NCI-H1436 treated with DMSO at 0.1 percent for 48 hours (cell line): ENCODE results near the gene EDARADD.
"Not testable (repeated sequence)": the region's sequence is repeated elsewhere in the genome, so short reads cannot be mapped to it uniquely, and the experiment has no call there.

ENCODE experiments used
- DNase-seq: peaks from one replicate; lab custom pipeline; 2025; lab: John Stamatoyannopoulos, UW

EDARADD gene

GRCh38 chr1:236393681-236394481 is at the start of gene EDARADD:
Gene EDARADD, plus strand, starts transcription at chr1:236394286. Its CDS starts 159 bp downstream, at chr1:236394445.
- DNase-seq, result no peak

- DNase-seq, result no peak
These were observed 48.4 kb upstream of the EDARADD start for GRCh38 chr1:236345728-236346127.

GRCh38 chr1:236348071-236348470 is 46.0 kb upstream of the EDARADD start:
- no peak for DNase-seq

DNA sequence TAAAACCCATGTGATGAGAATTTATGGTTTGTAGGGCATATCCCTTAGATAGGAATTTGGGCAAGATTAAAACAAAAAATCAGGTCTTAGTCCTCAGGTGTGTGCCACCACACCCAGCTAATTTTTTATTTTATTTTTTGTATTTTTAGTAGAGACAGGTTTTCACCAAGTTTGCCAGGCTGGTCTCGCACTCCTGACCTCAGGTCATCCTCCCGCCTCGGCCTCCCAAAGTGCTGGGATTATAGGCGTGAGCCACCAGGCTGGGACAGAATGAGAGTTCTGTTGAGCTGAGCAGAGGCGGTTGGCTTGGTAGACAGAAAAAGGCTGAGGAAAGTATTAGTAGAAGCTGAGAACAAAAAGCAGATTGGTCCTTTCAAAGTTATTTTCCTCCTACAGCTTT is 43.8 kb upstream of the EDARADD start:
- DNase-seq, result no peak

DNA sequence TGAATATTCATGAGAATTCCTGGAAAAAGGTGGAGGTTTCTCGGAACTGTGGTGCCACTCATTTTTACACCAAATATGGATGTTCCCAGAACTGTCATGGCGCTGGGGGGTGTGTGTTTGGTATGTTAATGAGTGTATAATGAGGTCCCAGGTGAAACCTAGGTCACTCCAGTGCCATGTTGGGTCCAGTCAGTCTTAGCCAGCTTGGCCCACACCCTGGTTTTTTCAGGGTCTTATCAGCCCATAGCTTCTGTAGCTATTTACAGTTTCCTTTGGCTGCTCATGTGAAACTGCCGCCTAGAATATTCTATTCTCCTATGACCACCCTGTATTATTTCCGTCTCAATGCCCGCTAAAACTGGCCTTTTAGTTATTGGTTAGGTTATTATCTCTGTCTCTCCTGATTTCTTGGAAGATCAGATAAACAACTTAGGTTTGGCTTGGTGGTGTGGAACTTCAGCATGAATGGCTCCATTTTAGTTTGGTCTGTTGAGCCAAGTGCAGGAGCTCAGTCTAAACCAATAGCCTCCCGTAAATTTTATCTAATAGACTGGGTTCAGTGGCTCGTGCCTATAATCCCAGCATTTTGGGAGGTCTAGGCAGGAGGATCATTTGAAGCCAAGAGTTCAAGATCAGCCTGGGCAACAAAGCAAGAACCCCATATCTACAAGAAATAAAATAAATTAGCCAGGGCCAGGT is 42.1 kb upstream of the EDARADD start:
- no peak for DNase-seq

DNA sequence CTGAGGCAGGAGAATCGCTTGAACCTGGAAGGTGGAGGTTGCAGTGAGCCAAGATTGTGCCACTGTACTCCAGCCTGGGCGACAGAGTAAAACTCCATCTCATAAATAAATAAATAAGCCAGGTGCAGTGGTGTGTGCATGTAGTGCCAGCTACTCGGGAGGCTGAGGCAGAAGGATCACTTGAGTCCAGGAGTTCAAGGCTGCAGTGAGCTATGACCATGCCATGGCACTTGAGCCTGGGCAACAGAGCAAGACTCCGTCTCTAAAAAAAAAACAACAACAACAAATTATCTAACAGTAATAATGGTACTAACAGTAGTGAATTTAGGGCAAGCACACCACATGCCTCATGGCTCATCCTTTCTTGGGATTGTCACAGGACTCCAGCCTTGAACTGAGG is 41.3 kb upstream of the EDARADD start:
- DNase-seq, result not testable (repeated sequence)

- no peak for DNase-seq
These were observed 40.3 kb upstream of the EDARADD start for GRCh38 chr1:236353813-236354212.

GRCh38 chr1:236354330-236355147 is 39.5 kb upstream of the EDARADD start:
- no peak for DNase-seq

GRCh38 chr1:236356141-236356540 is 37.9 kb upstream of the EDARADD start:
- DNase-seq, result no peak

DNA sequence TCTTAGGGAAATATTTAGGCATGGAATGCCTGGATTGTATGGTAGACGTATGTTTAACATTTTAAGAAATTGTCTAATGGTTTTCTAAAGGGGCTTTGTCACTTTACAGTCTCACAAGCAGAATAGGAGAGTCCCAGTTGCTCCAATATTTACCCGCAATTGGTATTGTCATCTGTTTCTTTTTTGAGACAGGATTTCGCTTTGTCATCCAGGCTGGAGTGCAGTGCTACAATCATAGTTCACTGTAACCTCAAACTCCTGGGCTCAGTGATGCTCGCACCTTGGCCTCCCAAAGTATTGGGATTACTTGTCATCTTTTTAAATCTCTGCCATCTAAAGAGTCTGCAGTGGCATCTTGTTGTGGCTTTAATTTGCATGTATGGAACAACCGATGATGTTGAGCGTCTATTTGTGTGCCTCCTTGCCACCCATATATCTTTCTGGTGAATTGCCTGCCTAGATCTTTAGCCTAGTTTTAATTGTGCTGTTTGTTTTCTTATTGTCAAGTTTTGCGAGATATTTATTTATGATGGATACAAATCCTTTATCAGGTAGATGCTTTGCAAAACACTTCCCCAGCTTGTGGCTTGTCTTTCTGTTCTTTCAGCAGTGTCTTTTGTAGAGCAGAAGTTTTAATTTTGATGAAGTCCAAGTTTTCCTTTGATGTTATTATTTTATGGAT is 32.0 kb upstream of the EDARADD start:
- no peak for DNase-seq

DNA sequence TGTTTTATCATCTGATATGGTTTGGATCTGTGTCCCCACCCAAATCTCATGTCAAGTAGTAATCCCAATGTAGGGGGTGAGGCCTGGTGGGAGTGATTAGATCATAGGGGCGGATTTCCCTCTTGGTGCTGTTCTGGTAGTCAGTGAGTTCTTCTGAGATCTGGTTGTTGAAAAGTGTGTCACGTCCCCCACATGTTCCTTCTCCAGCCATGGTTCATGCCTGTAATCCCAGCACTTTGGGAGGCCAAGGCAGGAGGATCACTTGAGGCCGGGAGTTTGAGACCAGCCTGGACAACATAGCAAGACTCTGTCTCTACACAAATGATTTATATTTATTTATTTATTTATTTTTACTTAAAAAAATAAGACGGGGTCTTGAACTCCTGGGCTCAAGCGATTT is 30.8 kb upstream of the EDARADD start:
- no peak for DNase-seq

- no peak for DNase-seq
These were observed 28.0 kb upstream of the EDARADD start for GRCh38 chr1:236365999-236366570.

GRCh38 chr1:236366681-236367080 is 27.4 kb upstream of the EDARADD start:
- not testable (repeated sequence) for DNase-seq

GRCh38 chr1:236370420-236370819 is 23.7 kb upstream of the EDARADD start:
- no peak for DNase-seq

DNA sequence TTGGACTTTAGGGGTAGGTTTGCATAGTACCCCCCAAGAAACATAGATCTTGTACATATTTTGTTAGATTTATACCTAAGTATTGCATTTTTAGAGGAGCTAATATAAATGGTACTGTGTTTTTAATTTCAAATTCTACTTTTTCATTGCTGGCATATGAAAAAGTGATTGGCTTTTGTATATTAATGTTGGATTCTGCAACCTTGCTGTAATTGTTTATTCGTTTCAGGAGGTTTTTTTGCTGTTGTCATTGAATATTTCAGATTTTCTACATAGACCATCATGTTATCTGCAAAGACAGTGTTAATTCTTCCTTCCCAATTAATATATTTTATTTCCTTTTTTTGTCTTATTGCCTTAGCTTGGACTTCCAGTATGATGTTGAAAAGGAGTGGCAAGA is 23.0 kb upstream of the EDARADD start:
- DNase-seq, result no peak

- no peak for DNase-seq
These were observed 16.1 kb upstream of the EDARADD start for GRCh38 chr1:236377832-236378535.

GRCh38 chr1:236381565-236382158 is 12.4 kb upstream of the EDARADD start:
- no peak for DNase-seq

GRCh38 chr1:236388332-236388731 is 5.8 kb upstream of the EDARADD start:
- no peak for DNase-seq

DNA sequence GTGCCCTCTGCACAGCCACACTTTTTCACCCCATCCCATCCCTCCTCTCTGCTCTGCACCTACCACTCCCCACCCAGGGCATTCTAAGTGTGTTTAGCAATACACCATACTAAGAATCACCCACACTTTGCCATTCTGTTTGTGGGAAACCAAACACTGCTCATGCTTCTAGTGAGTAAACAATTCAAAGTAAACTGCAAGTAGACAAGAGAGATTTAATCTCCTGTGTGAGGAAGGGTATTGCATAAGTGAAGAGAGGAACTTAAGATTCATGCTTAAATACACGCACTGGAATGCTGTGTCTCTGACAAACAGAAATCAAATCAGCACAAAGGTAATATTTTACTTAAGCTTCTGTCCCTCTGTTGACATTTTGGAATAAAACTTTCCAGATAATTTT is 4.8 kb upstream of the EDARADD start:
- DNase-seq, result no peak

- DNase-seq, result no peak
These were observed 3.1 kb upstream of the EDARADD start for GRCh38 chr1:236391008-236391407.

- DNase-seq, result no peak
These were observed 1.9 kb upstream of the EDARADD start for GRCh38 chr1:236392182-236392581.
